Cerebellar nuclear complex (tissue), 1 donor: Measurements from ENCODE around the gene CXCR5.

Source experiments
- DNase-seq, 2 experiments: peaks; one replicate each; lab custom pipeline; 2025; lab: John Stamatoyannopoulos, UW

The CXCR5 gene

GRCh38 chr11:118928101-118928869, 44.6 kb downstream of the CXCR5 start:
- peak; percentile 57 to 85 for DNase-seq

DNA sequence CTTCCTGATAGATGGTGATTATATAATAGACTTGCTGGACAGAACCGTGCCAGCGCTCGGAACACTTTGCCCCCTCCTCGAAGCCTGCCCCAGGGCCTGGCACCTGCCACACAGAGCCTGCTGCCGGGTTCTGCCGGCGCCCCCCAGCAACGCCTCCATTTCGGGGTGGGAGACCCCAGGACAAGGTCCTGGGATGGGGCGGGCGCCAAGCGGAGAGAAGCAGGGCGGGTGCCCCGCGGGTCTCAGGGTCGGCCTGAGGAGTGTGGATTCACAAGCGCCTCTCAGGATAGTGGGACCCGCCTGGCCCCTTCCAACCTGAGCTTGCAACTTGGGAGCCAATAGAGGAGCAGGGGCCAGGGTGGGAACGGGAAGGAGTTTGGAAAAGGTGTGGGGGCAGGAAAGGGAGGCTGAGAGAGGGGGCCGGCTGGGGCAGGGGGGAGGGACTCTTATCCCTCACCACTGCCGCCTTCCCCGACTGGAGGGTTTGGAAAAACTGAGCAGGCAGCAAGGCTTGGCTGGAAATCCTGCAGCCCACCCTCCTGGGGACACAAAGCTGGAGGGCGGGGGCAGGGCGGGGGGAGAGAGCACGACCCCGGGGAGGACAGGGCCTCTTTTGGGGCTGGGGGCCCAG, 45.3 kb downstream of the CXCR5 start:
- no peak for DNase-seq

DNA sequence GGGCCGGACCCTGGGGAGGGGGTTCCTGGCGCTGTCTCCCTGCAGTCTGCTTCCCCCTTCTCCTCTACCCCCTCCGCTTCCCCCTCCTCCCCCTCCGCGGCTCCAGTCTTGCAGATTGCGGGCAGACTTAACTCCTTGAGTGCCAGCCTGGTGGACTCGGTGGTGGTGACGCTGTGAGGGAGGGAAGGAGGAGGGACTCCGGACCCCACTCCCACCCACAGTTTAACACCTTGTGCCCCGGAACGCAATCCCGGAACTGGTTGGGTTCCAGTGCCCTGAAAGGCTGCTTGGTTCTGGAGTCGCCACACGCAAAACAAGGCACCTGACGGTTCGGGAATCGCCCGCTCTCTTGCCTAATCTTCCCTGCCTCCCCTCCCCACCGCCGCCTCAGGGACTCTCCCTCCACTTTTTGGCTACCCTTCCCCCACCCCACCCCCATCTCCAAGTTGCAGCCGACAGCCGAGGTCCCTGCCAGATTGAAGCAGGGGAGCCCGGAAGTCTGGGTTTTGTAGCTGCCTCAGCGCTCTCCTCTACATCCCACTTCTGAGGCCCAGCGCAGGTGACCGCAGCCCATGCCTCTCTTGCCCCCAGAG, 45.9 kb downstream of the CXCR5 start:
- peak in 1 of 2 experiments; percentile 78 for DNase-seq

DNA sequence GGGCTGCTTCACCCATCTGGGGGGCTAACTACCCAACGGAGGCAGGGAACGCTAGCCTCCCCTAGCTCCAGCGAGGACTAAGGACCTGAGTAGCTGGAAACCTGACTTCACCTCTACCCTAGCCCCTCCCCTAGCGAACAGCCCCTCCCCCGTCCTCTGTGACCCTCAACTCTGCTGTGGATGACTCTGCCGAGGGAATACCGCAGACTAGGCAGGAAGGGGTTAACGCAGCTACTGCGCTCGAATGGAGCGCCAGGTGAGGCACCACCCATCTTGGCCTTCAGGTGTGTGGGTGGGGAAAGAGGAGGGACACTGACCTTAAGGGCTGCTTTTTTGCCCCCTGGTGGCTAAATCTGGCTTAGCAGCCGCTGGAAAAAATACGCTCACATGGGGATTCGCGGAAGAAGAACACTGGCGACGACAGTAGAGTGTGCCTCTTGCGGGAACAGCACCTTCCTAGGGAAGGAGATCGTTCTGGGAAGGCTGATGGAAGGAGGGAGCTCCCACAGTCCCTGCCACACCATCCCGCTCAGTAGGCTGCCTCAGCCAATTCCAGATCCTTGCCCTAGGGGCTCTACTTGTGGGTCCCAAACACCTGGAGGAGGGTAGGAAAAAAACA, 46.5 kb downstream of the CXCR5 start:
- peak in 1 of 2 experiments; percentile 82 for DNase-seq

DNA sequence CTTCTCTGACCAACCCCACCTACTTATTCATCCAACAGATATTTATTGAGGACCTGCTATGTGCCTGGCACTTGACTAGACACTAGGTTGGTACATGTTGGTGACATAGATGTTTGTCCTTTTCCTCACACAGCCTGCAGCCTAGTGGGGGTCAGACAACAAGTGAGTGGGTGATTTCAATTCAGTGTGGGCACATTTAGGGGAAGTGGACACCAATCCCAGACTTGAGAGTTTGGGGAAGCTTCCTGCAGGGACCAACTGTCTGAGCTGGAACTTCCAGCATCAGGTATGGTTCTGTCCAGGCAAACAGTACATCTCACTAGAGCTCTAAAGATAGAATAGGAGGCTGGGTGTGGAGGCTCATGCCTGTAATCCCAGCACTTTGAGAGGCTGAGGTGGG, 47.9 kb downstream of the CXCR5 start:
- DNase-seq = no peak

DNA sequence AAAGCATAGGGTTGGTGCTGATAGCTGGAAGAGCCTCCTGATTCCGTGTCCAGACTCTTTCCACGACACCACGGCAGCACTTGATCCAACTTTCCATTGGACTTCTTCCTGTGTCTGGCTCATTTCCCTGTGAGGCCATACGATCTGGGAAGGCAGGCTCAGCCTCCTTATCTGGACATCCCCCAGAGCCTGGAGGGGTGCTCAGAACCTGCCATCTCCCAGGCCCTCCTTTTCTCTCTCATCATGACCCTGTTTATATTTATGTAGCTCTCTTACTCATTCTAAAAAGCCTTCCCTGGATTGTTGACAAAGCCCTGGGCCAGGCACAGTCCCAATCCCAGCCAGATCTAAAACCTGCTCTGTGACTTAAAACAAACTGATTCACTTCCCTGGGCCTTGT, 49.8 kb downstream of the CXCR5 start:
- DNase-seq = no peak

DNA sequence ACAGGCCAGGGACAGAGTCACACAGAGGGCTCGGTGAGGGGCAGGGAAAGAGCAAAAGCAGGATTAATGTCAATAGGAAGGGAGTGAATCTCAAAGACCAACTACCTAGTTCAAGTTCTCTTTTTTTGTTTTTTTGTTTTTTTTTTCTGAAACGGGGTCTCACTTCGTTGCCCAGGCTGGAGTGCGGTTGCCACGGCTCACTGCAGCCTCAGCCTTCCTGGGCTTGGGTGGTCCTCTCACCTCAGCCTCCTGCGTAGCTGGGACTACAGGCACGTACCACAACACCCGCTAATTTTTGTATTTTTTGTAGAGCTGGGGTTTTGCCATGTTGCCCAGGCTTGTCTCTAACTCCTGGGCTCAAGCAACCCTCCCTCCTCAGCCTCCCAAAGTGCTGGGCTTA, 51.7 kb downstream of the CXCR5 start:
- no peak for DNase-seq

- no peak for DNase-seq
These were observed 55.1 kb downstream of the CXCR5 start for GRCh38 chr11:118938491-118939403.

- no peak for DNase-seq
These were observed 55.8 kb downstream of the CXCR5 start for GRCh38 chr11:118939404-118939915.

GRCh38 chr11:118939953-118940598, 56.4 kb downstream of the CXCR5 start:
- no peak for DNase-seq

GRCh38 chr11:118947091-118947490, 63.4 kb downstream of the CXCR5 start:
- no peak for DNase-seq
